ENCODE results near the gene CILP. TPM values are rescaled to one million over a fixed set of nuclear protein-coding genes. Genes with fewer than 3 reads are reported as not detected.

Gene CILP
- total RNA-seq, 1 experiment from 2014 or later = 0.03 TPM

- DNase-seq (ENCODE audit: low spot score) = no peak
Observed at GRCh38 chr15:65147902-65148301, 63.4 kb downstream of the CILP start.

- no peak for DNase-seq (ENCODE audit: low spot score)
Observed at GRCh38 chr15:65146438-65146837, 64.8 kb downstream of the CILP start.

Small RNA genes within 50 kb of the gene (small RNA-seq; reads per million reads assigned to genes)
- gene AC068213.1 (not detected), gene RNU6-686P (not detected)

Other genes with a start within 250 kb of the CILP start
- 91.2 and 101 TPM in 2 replicates for gene SPG21, start 221.6 kb downstream of the CILP start, total RNA-seq (2014; rRNA removed; shearing (Covaris generic))
- gene MTFMT, start 181.8 kb downstream of the CILP start, total RNA-seq (2014; rRNA removed; shearing (Covaris generic)) = 17.1 and 23.1 TPM in 2 replicates
- 0.39 and 0.64 TPM in 2 replicates for gene SLC51B, start 166.1 kb downstream of the CILP start, total RNA-seq (2014; rRNA removed; shearing (Covaris generic))
- gene RASL12, start 143.5 kb downstream of the CILP start, total RNA-seq (2014; rRNA removed; shearing (Covaris generic)) = not detected in 2 replicates
- gene KBTBD13, start 134.7 kb downstream of the CILP start, total RNA-seq (2014; rRNA removed; shearing (Covaris generic)) = not detected in 2 replicates
- 0.74 and 1.4 TPM in 2 replicates for gene UBAP1L, start 96.3 kb downstream of the CILP start, total RNA-seq (2014; rRNA removed; shearing (Covaris generic))
- 9.8 and 9.9 TPM in 2 replicates for gene PDCD7, start 77.7 kb downstream of the CILP start, total RNA-seq (2014; rRNA removed; shearing (Covaris generic))
- gene CLPX, start 26.1 kb downstream of the CILP start, total RNA-seq (2014; rRNA removed; shearing (Covaris generic)) = 24.5 and 31.4 TPM in 2 replicates
- 4.6 and 6.7 TPM in 2 replicates for gene PARP16, start 75.4 kb upstream of the CILP start, total RNA-seq (2014; rRNA removed; shearing (Covaris generic))
- gene RNU5A-1, start 84.6 kb upstream of the CILP start, total RNA-seq (2014; rRNA removed; shearing (Covaris generic)) = not detected in 2 replicates
- not detected in 2 replicates for gene RNU5B-1, start 93.2 kb upstream of the CILP start, total RNA-seq (2014; rRNA removed; shearing (Covaris generic))
- gene IGDCC3, start 166.5 kb upstream of the CILP start, total RNA-seq (2014; rRNA removed; shearing (Covaris generic)) = not detected in 2 replicates
- gene IGDCC4, start 211.5 kb upstream of the CILP start, total RNA-seq (2014; rRNA removed; shearing (Covaris generic)) = not detected in 2 replicates

All from HT-29 (cell line).